Measurements from ENCODE around the gene NGFR.

GRCh38 chr17:49487183-49487582 lies 7.9 kb upstream of the NGFR start:
- TF ChIP-seq CTCF (conservative IDR thresholded peaks at IDR 0.05 in 1 of 2, IDR thresholded peaks at IDR 0.05 in 1 of 2; ENCODE audit: low read depth in 1 of 2, low read length in 2 of 2) (no peak), EZH2 (IDR thresholded peaks at IDR 0.05; ENCODE audit: low read length, missing control alignments) (no peak)
